ENCODE measurements around the gene SEC23A. TPM values are rescaled to one million over a fixed set of nuclear protein-coding genes. Genes with fewer than 3 reads are reported as not detected.
"Not testable (repeated sequence)": the region's sequence is repeated elsewhere in the genome, so short reads cannot be mapped to it uniquely, and the experiment has no call there.

Gene SEC23A
- total RNA-seq, 1 donor from 2014 or later, result 139 TPM

DNA sequence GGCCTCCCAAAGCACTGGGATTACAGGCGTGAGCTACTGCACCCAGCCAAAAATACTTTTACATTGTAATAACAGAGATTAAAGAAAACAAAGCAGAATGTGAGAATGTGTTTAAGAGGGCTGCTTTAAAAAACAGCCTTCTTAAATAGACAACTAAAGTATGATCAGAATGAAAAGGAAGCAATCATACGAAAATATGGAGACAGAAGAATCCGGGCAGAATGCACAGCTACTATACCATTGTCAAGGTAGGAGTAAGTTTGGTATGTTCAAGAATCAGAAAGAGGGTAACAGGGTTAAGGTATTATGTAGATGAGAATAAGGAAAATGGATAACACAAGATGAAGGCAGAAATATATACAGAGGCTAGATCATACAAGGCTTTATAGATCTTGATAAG, 8.5 kb downstream of the SEC23A start:
- DNase-seq (ENCODE audit: low spot score), result no peak

DNA sequence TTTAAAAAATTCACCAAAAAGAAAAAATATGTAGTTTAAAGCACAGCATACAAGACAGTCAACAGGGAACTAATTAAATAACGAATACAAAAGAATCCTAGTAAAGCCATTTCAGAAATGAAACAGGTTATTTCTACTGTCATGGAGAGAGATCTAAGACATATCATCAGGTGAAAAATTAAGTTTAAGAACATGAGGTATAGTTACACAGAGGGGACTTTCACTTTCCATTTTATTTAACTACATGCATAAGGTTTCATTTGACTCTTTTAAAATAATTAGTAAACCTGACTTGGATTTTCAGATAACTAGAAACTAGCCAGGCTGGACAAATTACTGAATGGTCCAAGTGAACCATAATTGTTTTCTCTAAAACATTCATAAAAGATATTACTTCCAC, 11.3 kb downstream of the SEC23A start:
- no peak for DNase-seq (ENCODE audit: low spot score)

DNA sequence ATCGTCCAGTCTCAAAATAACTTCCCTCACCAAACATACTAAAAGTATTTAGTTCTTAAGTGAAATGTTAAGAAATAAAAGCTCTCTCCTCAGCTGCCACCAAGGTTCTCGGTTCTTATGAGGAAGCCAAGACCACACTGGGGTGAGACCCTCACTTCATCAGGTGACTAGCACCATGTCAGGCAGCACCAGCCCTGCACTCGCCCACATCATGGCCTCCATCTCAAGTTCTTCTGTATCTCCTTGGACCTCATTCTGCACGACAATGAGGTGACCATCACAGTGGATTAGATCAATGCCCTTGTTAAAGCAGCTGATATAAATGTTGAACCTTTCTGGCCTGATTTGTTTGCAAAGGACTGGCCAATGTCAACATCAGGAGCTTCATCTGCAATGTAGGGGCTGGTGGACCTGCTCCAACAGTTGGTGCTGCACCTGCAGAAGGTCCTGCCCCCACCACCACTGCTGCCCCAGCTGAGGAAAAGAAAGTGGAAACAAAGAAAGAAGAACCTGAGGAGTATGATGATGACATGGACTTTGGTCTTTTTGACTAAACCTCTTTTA, 12.4 kb downstream of the SEC23A start:
- DNase-seq (ENCODE audit: low spot score), result no peak

DNA sequence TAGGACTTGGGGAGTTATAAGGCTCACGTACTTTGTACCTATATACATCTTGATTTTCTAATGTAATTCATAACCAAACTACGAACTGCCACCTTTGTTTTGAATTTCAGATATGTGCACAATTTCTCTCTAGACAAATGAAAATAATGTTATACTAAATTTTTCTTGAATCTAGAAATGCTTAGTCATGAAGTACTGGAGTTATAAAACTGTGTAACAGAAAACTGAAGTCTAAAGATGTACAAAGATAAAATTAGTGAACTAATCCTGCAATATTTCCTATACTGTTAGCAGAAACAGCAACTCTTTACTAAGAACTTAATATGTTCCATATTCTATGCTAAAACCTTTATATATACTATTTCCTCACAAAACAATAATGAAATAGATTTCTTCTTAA, 15.5 kb downstream of the SEC23A start:
- DNase-seq (ENCODE audit: low spot score), result no peak

DNA sequence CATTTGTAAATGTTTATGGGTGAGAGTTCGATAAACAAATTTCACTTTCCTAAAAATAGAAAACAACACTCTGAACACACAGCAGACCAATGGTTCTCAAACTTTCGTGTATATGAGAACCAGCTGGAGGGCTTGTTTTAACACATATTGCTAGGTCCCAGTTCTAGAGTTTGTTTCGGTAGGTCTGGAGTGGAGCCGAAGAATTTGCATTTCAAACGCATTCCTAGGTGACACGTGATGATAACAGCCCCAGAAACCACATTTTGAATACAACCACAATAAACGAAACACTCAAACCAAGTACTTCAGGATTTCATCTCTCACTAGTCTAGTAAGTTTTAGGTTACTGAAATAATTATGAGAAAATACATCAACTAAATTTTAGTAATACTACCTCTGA, 17.1 kb downstream of the SEC23A start:
- no peak for DNase-seq (ENCODE audit: low spot score)

DNA sequence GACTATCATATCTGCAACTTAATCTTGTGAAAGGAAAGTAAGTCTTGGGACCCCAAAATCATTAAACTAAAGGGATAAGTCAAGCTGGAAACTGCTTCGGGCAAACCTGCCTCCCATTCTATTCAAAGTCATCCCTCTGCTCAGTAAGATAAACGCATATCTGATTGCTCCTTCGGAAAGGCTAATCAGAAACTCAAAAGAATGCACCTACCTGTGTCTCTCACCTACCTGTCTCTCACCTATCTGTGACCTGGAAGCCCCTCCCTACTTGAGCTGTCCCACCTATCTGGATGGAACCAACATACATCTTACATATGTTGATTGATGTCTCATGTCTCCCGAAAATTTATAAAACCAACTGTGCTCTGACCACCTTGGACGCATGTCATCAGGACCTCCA, 19.9 kb downstream of the SEC23A start:
- DNase-seq (ENCODE audit: low spot score), result no peak

DNA sequence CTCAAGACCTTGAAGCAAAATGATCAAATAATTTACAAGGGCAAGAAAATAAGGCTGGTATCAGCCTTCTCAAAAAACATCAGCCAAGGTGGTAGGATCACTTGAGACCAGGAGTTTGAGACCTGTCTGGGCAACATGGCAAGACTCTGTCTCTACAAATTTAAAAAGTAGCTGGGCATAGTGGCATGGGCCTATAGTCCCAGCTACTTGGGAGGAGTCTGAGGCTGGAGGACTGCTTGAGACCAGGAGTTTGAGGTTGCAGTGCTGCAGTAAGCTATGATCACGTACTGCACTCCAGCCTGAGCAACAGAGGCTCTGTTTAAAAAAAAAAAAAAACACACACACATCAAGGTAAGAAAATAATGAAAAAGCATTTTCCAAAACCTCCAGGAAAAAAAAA, 22.1 kb downstream of the SEC23A start:
- no peak for DNase-seq (ENCODE audit: low spot score)

DNA sequence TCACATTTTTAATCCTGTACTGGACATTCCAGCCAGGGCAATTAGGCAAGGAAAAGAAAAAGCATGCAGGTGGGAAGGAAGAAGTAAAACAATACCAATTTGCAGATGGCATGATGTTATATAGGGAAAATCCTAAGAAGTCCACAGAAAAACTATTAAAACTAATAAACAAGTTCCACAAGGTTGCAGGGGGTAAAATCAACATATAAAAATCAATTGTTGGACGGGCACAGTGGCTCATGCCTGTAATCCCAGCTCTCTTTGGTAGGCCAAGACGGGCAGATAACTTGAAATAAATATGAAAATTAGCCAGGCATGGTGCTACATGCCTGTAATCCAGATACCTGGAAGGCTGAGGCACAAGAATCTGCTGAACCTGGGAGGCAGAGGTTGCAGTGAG, 31.9 kb downstream of the SEC23A start:
- no peak for DNase-seq (ENCODE audit: low spot score)

DNA sequence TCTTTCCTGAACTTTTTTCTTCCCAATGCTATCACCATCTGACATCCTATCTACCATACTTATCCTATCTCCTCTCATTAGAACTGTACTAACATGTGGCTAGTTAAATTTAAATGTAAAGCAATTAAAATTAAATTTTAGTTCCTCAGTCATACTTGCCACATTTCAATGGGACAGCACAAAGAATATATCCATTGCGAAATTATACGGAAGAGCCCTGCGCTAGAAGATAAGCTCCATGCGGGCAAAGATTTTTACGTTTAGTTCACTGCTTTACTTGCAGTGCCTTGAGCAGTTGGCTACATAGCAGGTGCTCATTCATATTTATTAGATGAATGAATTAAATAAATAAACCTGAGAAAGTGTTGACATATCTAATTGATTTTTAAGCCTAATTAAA, 33.1 kb downstream of the SEC23A start:
- DNase-seq (ENCODE audit: low spot score), result no peak

DNA sequence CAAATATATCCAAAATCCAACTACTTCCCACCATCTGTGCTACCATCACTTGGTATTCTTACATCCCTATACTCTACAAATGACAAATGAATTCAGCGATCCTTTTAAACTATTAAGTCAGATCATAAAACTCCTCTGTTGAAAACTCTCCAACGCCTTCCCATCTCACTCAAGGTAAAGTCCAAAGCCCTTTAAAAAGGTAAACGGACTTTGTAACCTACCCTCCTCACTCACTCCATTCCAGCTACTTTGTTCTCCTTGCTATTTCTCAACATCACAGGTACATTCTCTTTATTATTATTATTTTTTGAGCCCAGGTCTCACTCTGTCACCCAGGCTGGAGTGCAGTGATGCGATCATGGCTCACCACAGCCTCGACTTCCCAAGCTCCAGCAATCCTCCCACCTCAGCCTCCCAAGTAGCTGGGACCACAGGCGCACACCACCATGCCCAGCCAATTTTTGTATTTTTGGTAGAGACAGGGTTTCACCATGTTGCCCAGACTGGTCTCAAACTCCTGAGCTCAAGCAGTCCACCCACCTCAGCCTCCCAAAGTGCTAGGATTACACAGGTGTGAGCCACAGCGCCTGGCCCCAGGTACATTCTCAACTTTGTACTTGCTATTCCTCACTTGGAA, 33.7 kb downstream of the SEC23A start:
- not testable (repeated sequence) for DNase-seq (ENCODE audit: low spot score)

DNA sequence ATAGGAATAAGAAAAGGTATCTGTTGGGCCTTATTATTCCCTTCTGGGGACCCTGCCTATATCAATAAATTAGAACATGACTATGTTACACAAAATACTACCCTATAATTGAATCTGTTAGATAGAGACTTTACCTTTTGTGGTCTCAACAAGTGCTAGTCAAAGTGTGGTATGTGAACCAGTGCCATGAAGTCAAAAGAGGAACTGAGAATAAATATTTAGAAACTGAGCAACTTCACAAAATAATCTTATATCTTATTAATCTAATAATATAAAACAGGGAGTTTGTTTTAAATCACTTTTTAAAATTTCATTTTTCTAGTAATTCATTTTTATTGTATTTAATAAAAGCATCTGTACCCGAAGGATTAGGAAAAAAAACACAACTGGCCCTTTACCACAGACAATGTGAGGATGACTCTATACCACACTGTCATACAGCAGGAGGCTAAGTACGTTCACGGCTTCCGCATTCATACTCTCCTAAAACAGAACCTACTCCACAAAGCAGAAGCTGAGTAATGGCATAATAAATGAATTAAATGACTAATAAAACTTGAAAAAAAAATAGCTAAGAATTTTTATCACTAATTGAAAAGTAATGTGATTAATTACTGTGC, 42.1 kb downstream of the SEC23A start:
- no peak for DNase-seq (ENCODE audit: low spot score)

DNA sequence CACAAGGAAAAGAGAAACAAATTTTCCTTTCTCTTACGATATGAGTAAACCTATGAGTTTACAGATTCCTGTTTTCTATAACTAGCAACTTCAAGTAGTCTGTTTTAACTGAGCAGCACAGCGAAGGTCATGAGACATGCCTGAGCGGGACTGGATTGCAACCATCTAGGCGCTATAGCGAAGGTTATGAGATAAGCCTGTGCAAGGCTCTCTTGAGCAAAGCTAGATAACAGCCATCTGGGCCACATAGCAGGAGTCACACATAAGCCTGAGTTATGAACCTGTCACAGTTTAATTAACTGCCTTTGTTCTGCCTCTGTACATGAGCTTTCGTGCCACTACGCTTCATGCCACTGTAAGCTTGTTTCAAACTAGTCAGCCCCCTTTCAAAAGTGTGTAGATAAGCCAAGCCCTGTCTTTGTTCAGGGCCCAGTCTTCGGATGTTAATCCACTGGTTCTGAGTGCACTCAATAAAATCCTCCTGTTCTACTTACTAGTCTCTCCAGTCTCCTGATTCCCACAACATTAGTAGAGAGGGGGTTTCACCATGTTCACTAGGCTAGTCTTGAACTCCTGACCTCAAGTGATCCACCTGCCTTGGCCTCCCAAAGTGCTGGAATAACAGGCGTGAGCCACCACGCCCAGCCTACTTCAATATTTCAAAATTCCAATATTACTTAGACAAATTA, 47.1 kb downstream of the SEC23A start:
- no peak for DNase-seq (ENCODE audit: low spot score)

DNA sequence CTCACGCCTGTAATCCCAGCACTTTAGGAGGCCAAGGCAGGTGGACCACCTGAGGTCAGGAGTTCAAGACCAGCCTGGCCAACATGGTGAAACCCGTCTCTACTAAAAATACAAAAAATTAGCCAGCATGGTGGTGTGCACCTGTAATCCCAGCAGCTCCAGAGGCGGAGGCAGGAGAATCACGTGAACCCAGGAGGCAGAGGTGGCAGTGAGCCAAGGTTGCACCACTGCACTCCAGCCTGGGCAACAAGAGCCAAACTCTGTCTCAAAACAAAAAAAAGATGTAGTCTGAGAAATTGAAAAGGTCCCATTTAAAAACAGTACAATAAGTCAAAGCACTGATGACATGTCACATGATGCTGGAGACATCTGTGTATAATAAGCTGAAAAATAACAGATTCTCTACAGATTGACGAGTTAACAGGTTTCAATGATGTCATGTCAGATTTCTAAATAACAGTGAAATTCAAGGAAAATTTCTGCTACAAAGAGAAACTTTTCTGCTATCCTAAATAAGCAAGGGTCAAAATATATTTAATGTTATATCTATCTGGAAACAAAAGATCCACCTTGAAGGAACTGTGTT, 50.1 kb downstream of the SEC23A start:
- not testable (repeated sequence) for DNase-seq (ENCODE audit: low spot score)

DNA sequence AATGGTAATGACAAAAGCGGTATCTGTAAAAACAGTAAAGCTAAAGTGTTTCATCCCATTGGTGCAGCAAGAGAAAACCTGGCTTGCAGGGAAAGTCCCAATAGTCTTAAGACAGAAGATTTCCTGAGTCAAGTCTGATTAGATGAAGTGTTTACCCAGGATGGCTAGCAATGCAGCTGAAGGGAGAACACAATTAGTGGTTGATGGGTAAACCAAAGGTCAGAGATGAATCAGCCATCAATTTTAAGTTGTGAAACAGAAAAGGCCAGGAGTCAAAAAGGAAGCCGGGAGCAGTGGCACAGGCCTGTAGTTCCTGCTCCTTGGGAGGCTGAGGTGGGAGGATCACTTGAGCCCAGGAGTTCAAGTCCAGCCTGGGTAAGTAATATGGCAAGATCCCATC, 52.6 kb downstream of the SEC23A start:
- DNase-seq (ENCODE audit: low spot score), result no peak

DNA sequence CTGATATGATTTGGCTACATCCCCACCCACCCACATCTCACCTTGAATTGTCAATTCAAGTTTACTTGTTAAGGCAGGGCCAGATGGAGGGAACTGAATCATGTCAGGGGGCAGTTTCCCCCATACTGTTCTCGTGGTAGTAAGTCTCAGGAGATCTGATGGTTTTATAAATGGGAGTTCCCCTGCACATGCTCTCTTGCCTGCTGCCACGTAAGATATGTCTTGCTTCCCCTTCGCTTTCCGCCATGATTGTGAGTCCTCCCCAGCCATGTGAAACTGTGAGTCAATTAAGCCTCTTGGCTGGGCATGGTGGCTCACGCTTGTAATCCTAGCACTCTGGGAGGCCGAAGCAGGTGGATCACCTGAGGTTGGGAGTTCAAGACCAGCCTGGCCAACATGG, 57.1 kb downstream of the SEC23A start:
- DNase-seq (ENCODE audit: low spot score), result not testable (repeated sequence)

DNA sequence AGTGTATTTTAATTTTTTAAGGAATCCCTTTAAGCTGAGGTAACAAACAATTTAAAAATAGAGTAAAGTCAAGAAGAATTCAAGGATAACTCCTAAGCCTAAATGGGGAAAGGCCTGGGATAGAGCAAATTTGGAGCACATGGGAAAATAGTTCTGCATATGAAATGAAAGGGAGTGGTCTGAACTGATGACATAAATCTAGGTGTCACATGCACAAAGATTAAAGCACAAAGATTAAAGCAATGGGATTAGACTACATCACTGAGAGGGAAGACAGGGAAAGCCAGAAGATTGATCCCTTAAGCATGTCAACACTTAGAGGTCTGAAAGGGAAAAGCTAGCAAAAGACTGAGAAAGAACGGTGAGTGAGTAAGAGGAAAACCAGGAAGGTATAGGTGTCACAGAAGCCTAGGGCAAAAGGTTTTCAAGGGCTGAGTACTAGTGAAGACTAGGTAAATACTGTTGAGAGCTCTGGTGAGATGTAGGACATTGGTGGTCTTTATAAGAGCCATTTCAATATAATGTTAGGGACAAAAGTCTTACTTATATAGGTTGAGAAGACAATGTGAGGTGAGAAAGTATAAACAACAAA, 59.6 kb downstream of the SEC23A start:
- DNase-seq (ENCODE audit: low spot score), result no peak

DNA sequence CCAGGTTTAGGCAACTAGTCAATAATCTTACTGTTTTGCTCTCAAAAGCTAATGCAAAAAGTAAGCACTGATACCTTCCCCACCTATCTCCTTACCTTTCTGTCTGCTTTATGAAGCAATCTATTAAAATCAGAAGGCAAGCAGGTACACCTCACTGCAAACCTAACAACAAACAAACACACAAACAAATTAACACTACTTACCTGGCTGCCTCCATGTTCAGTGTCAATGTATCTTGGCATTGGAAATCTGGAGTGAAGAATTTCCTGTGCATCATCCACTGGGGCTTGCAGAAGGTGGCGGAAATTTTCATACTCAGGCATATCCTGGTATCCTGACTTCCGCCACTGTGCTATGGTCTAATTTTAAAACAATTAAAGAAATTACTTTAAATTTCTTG, 62.5 kb downstream of the SEC23A start:
- DNase-seq (ENCODE audit: low spot score), result no peak

DNA sequence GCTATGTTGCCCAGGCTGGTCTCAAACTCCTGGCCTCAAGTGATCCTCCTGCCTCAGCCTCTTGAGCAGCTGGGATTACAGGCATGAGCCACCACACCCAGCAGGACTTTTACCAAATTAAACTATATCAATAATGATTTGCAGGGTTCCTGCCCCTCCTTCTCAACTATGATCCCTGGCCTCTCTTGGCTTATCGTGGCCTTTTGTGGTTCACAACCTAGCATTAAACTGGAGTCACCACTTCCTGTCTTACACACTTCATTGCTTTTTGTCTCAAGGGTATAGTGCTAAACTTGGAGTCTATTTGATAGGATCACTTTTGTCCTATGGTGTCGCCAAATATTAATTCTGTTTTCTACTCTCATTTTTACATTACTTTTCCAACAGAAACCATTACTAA, 64.5 kb downstream of the SEC23A start:
- DNase-seq (ENCODE audit: low spot score), result no peak

DNA sequence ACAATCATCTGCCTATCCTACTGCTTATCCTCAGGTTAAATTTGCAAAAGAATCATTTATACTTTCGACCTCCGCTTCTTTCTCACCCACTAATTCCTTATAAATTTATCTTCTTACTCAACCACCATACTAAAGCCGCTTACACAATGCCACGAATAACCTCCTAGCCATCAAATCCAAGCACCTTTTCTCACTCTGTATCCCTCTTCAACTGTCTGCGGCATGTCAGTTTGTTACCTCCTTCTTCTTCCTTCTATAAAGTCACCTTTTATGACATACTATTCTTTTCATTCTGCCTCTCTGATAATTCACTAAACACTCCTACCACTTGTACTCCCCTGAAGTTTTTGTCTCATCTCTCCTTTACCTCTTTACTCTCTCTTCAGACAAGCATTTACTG, 66.3 kb downstream of the SEC23A start:
- DNase-seq (ENCODE audit: low spot score), result no peak

DNA sequence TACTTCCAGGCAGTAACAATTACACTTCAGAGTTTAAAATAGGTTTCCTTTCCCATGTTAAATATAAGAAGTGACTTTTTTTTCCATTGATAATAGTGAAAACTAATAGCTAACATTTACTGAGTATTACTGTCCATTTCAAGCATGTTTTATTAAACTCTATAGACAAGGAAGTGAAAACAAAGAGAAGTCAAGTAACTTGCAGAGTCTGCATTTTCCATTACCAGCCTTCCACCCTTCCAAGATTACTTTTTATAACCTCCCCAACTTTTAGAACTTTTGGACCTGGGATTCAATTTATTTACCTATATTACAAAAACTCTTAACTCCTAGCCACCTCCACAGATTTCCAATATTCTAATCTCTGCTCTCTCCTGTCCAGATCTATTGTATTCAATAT, 67.7 kb downstream of the SEC23A start:
- no peak for DNase-seq (ENCODE audit: low spot score)

DNA sequence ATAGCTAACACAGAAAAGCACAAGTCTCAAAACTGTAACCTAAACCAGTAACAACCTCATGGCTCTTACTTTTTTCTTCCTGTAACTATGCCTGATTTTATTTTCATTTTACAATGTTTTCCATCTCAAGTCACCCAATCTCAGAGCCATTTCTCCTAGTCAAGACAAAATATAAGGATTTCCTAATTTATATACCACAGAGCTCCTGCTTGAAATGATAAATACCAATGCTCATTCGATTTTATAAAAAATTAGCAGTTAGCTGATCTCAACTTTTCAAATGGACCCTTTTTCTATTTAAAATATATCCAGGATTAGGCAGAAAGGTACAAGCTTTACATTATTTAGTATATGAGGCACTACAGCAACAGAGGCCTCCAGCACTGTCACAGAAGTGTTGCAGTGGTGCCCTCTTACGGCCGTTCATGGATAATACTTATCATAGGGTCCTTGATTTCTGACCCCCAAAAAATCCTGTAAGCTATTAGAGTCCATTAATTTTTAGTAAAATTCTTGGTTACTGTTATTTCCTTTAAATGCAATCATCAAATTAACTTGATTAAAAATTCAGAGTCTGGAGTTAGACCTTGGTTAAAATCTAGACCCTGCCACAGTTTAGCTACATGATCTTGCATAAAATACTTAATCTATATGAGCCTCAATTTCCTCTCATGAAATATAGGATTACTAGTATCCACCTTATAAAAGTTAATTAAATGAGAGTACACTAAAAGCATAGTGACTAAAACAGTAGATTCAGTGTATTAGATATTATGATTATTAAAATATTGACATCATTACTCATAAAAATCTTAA, 68.3 kb downstream of the SEC23A start:
- no peak for DNase-seq (ENCODE audit: low spot score)
